GM19025 (cell line): ENCODE results near the gene KAT6B.
"Not testable (repeated sequence)": the region's sequence is repeated elsewhere in the genome, so short reads cannot be mapped to it uniquely, and the experiment has no call there.

Experiments used
- ATAC-seq: cut with Tn5 transposase; IDR thresholded peaks from one replicate; pipeline ENCODE4 v1.9.1; 2021; ENCODE audit warnings: mild to moderate bottlenecking, low read depth, moderate library complexity; ENCODE audit not compliant: unreplicated experiment

Gene KAT6B

GRCh38 chr10:74826142-74827044, at the start of gene KAT6B:
TSS of gene KAT6B (plus strand) at chr10:74826600. CDS start at chr10:74842858, 16,258 bp downstream.
- ATAC-seq, result peak; percentile 84

- ATAC-seq, result no peak
These were observed 47.8 kb upstream of the KAT6B start for GRCh38 chr10:74778436-74779094.

GRCh38 chr10:74781870-74782269, 44.5 kb upstream of the KAT6B start:
- ATAC-seq, result not testable (repeated sequence)

GRCh38 chr10:74784462-74784861, 41.9 kb upstream of the KAT6B start:
- no peak for ATAC-seq

- ATAC-seq, result no peak
These were observed 40.3 kb upstream of the KAT6B start for GRCh38 chr10:74786126-74786525.

GRCh38 chr10:74787457-74787856, 38.9 kb upstream of the KAT6B start:
- no peak for ATAC-seq

GRCh38 chr10:74791979-74792378, 34.4 kb upstream of the KAT6B start:
- not testable (repeated sequence) for ATAC-seq

GRCh38 chr10:74792726-74793125, 33.7 kb upstream of the KAT6B start:
- ATAC-seq, result no peak

- not testable (repeated sequence) for ATAC-seq
These were observed 33.2 kb upstream of the KAT6B start for GRCh38 chr10:74793240-74793639.

GRCh38 chr10:74794531-74794930, 31.9 kb upstream of the KAT6B start:
- ATAC-seq, result no peak

- no peak for ATAC-seq
These were observed 28.9 kb upstream of the KAT6B start for GRCh38 chr10:74797550-74797949.

GRCh38 chr10:74799721-74800221, 26.6 kb upstream of the KAT6B start:
- ATAC-seq, result no peak

GRCh38 chr10:74801447-74801846, 25.0 kb upstream of the KAT6B start:
- no peak for ATAC-seq

GRCh38 chr10:74808501-74808900, 17.9 kb upstream of the KAT6B start:
- ATAC-seq, result no peak

GRCh38 chr10:74810087-74810486, 16.3 kb upstream of the KAT6B start:
- no peak for ATAC-seq

- no peak for ATAC-seq
These were observed 12.8 kb upstream of the KAT6B start for GRCh38 chr10:74813381-74814259.

GRCh38 chr10:74814797-74815196, 11.6 kb upstream of the KAT6B start:
- ATAC-seq, result no peak

- ATAC-seq, result no peak
These were observed 9.4 kb upstream of the KAT6B start for GRCh38 chr10:74816824-74817498.

GRCh38 chr10:74821501-74821900, 4.9 kb upstream of the KAT6B start:
- ATAC-seq, result no peak

GRCh38 chr10:74822101-74822500, 4.3 kb upstream of the KAT6B start:
- ATAC-seq, result no peak
